ENCODE results near the gene VSTM2L.

Gene VSTM2L

GRCh38 chr20:37890108-37890507 is 12.8 kb upstream of the VSTM2L start:
- H3K27me3 Mint-ChIP-seq = no peaks in the 10 kb centered on the region
- peak overlapping the region; percentile 16 for H3K27ac Mint-ChIP-seq
- no peak overlapping the region for H3K4me3 Mint-ChIP-seq
- ATAC-seq = no peak
- peaks cover 3% of the 10 kb centered on the region for H3K9me3 Mint-ChIP-seq
- H3K36me3 Mint-ChIP-seq = no peaks in the 10 kb centered on the region
- peaks cover 13% of the 10 kb centered on the region for H3K4me1 Mint-ChIP-seq

- H3K36me3 Mint-ChIP-seq = no peaks in the 10 kb centered on the region
- peaks cover 3% of the 10 kb centered on the region for H3K9me3 Mint-ChIP-seq
- H3K4me3 Mint-ChIP-seq = no peak overlapping the region
- H3K27ac Mint-ChIP-seq = no peak overlapping the region
- H3K27me3 Mint-ChIP-seq = no peaks in the 10 kb centered on the region
- peaks cover 13% of the 10 kb centered on the region for H3K4me1 Mint-ChIP-seq
- ATAC-seq = no peak
These were observed 12.3 kb upstream of the VSTM2L start for GRCh38 chr20:37890643-37891042.

GRCh38 chr20:37892001-37892400 is 10.9 kb upstream of the VSTM2L start:
- no peaks in the 10 kb centered on the region for H3K27me3 Mint-ChIP-seq
- no peak overlapping the region for H3K27ac Mint-ChIP-seq
- H3K36me3 Mint-ChIP-seq = no peaks in the 10 kb centered on the region
- no peak overlapping the region for H3K4me3 Mint-ChIP-seq
- peaks cover 3% of the 10 kb centered on the region for H3K9me3 Mint-ChIP-seq
- no peak for ATAC-seq
- peaks cover 13% of the 10 kb centered on the region for H3K4me1 Mint-ChIP-seq

- H3K4me1 Mint-ChIP-seq = peaks cover 13% of the 10 kb centered on the region
- peaks cover 3% of the 10 kb centered on the region for H3K9me3 Mint-ChIP-seq
- H3K4me3 Mint-ChIP-seq = no peak overlapping the region
- no peaks in the 10 kb centered on the region for H3K27me3 Mint-ChIP-seq
- no peaks in the 10 kb centered on the region for H3K36me3 Mint-ChIP-seq
- peak overlapping the region; percentile 33 for H3K27ac Mint-ChIP-seq
- no peak for ATAC-seq
These were observed 9.2 kb upstream of the VSTM2L start for GRCh38 chr20:37893566-37894241.

GRCh38 chr20:37894454-37894853 is 8.5 kb upstream of the VSTM2L start:
- Mint-ChIP-seq H3K9me3 (peaks cover 3% of the 10 kb centered on the region), H3K27ac (no peak overlapping the region), H3K4me3 (no peak overlapping the region), H3K4me1 (peaks cover 13% of the 10 kb centered on the region), H3K36me3 (no peaks in the 10 kb centered on the region), H3K27me3 (no peaks in the 10 kb centered on the region)
- ATAC-seq = no peak

- Mint-ChIP-seq H3K27ac (no peak overlapping the region), H3K27me3 (no peaks in the 10 kb centered on the region), H3K4me3 (no peak overlapping the region), H3K4me1 (peaks cover 8% of the 10 kb centered on the region), H3K9me3 (peaks cover 3% of the 10 kb centered on the region), H3K36me3 (no peaks in the 10 kb centered on the region)
- ATAC-seq = no peak
These were observed 7.8 kb upstream of the VSTM2L start for GRCh38 chr20:37895166-37895565.

GRCh38 chr20:37896932-37897548 is 5.9 kb upstream of the VSTM2L start:
- ATAC-seq = no peak
- Mint-ChIP-seq H3K4me1 (peaks cover 15% of the 10 kb centered on the region), H3K27me3 (peaks cover 15% of the 10 kb centered on the region), H3K36me3 (no peaks in the 10 kb centered on the region), H3K27ac (no peak overlapping the region), H3K4me3 (no peak overlapping the region), H3K9me3 (peaks cover 3% of the 10 kb centered on the region)

- ATAC-seq = no peak
- Mint-ChIP-seq H3K27ac (no peak overlapping the region), H3K4me1 (peaks cover 20% of the 10 kb centered on the region), H3K36me3 (no peaks in the 10 kb centered on the region), H3K27me3 (peaks cover 23% of the 10 kb centered on the region), H3K9me3 (peaks cover 3% of the 10 kb centered on the region), H3K4me3 (no peak overlapping the region)
These were observed 4.5 kb upstream of the VSTM2L start for GRCh38 chr20:37898233-37899104.

GRCh38 chr20:37899105-37900045 is 3.6 kb upstream of the VSTM2L start:
- Mint-ChIP-seq H3K4me3 (no peak overlapping the region), H3K4me1 (peaks cover 21% of the 10 kb centered on the region), H3K27me3 (peaks cover 32% of the 10 kb centered on the region), H3K9me3 (no peaks in the 10 kb centered on the region), H3K27ac (no peak overlapping the region), H3K36me3 (no peaks in the 10 kb centered on the region)
- no peak for ATAC-seq

GRCh38 chr20:37901240-37901639 is 1.7 kb upstream of the VSTM2L start:
- ATAC-seq = no peak
- Mint-ChIP-seq H3K4me1 (peaks cover 21% of the 10 kb centered on the region), H3K36me3 (no peaks in the 10 kb centered on the region), H3K9me3 (no peaks in the 10 kb centered on the region), H3K27ac (no peak overlapping the region), H3K4me3 (no peak overlapping the region), H3K27me3 (peaks cover 51% of the 10 kb centered on the region)

- peak overlapping the region; percentile 46 for H3K4me3 Mint-ChIP-seq
- H3K9me3 Mint-ChIP-seq = no peaks in the 10 kb centered on the region
- H3K27me3 Mint-ChIP-seq = peaks cover 55% of the 10 kb centered on the region
- H3K36me3 Mint-ChIP-seq = no peaks in the 10 kb centered on the region
- H3K4me1 Mint-ChIP-seq = peaks cover 21% of the 10 kb centered on the region
- ATAC-seq = peak; percentile 50
- H3K27ac Mint-ChIP-seq = no peak overlapping the region
These were observed 1.0 kb upstream of the VSTM2L start for GRCh38 chr20:37901654-37902503.

- H3K9me3 Mint-ChIP-seq = no peaks in the 10 kb centered on the region
- no peaks in the 10 kb centered on the region for H3K36me3 Mint-ChIP-seq
- ATAC-seq = peak; percentile 40
- peak overlapping the region; percentile 0 for H3K27ac Mint-ChIP-seq
- H3K27me3 Mint-ChIP-seq = peaks cover 63% of the 10 kb centered on the region
- H3K4me1 Mint-ChIP-seq = peaks cover 21% of the 10 kb centered on the region
- H3K4me3 Mint-ChIP-seq = peak overlapping the region; percentile 78
These were observed 535 bp downstream of the VSTM2L start for GRCh38 chr20:37903317-37904007.

- Mint-ChIP-seq H3K4me1 (peaks cover 21% of the 10 kb centered on the region), H3K27ac (peak overlapping the region; percentile 0), H3K4me3 (peak overlapping the region; percentile 78), H3K27me3 (peaks cover 69% of the 10 kb centered on the region), H3K36me3 (no peaks in the 10 kb centered on the region), H3K9me3 (no peaks in the 10 kb centered on the region)
- no peak for ATAC-seq
These were observed 1.2 kb downstream of the VSTM2L start for GRCh38 chr20:37904008-37904642.

Measured in stimulated activated memory B cell treated with anti-CD40 and anti-IgM and Interleukin-4, amounts not matched to agents 10 μg/mL and 1 μg/mL and 100 μg/mL, for 72 hours (primary cell).